ENCODE results near the gene SEC14L3. TPM values are rescaled to one million over a fixed set of nuclear protein-coding genes. Genes with fewer than 3 reads are reported as not detected.

SEC14L3 gene
- total RNA-seq, 2 experiments from 2014 or later: not detected

Other genes starting within 250 kb of the SEC14L3 start
- gene LIF, start 225.3 kb downstream of the SEC14L3 start, total RNA-seq: 100 to 1,000 TPM; 107 to 304 TPM
- gene OSM, start 205.2 kb downstream of the SEC14L3 start, total RNA-seq: 100 to 1,000 TPM; 122 to 141 TPM
- 10 to 100 TPM in 1 of 2 experiments, 1 to 10 TPM in 1; 8.7 to 10.2 TPM for gene CASTOR1, start 182.5 kb downstream of the SEC14L3 start, total RNA-seq
- gene TBC1D10A, start 145.1 kb downstream of the SEC14L3 start, total RNA-seq: 10 to 100 TPM; 32.2 to 48.1 TPM
- 100 to 1,000 TPM; 214 to 267 TPM for gene SF3A1, start 115.1 kb downstream of the SEC14L3 start, total RNA-seq
- 1 to 10 TPM; 4.9 to 6.2 TPM for gene CCDC157, start 115.0 kb downstream of the SEC14L3 start, total RNA-seq
- 10 to 100 TPM in 1 of 2 experiments, 1 to 10 TPM in 1; 8.5 to 10.5 TPM for gene RNF215, start 84.6 kb downstream of the SEC14L3 start, total RNA-seq
- 1 to 10 TPM; 2.2 to 4.8 TPM for gene SEC14L2, start 75.0 kb downstream of the SEC14L3 start, total RNA-seq
- gene MTFP1, start 46.2 kb downstream of the SEC14L3 start, total RNA-seq: 10 to 100 TPM; 59.1 to 73.4 TPM
- not detected for gene SEC14L4, start 33.7 kb upstream of the SEC14L3 start, total RNA-seq
- under 1 TPM in 1 of 2 experiments, not detected in 1; 0.07 TPM for gene SEC14L6, start 74.7 kb upstream of the SEC14L3 start, total RNA-seq
- gene GAL3ST1, start 102.6 kb upstream of the SEC14L3 start, total RNA-seq: not detected
- 10 to 100 TPM; 56.2 to 91.5 TPM for gene PES1, start 119.9 kb upstream of the SEC14L3 start, total RNA-seq
- gene TCN2, start 135.2 kb upstream of the SEC14L3 start, total RNA-seq: under 1 TPM; 0.19 to 0.41 TPM
- 1 to 10 TPM; 3.8 to 5.0 TPM for gene SLC35E4, start 163.8 kb upstream of the SEC14L3 start, total RNA-seq
- gene DUSP18, start 195.9 kb upstream of the SEC14L3 start, total RNA-seq: 10 to 100 TPM in 1 of 2 experiments, 1 to 10 TPM in 1; 9.2 to 11.6 TPM
- 1 to 10 TPM; 1.7 to 4.3 TPM for gene OSBP2, start 222.9 kb upstream of the SEC14L3 start, total RNA-seq

Measured in activated CD8-positive, alpha-beta memory T cell treated with anti-CD3 and anti-CD28 coated beads, Interleukin-2, amount 10 ng/mL, durations not matched to agents 7 days and 5 days (primary cell).